MM.1S (cell line): ENCODE data around the gene OR4D1.

ENCODE experiments used
- DNase-seq: peaks from one replicate; pipeline ENCODE4 v3.0.0-alpha.2; 2015
- H2AFZ ChIP-seq: fragments of 300-600 bp; sonication (generic); 2 replicates; pipeline ENCODE4 v1.6.0; 2016; ENCODE audit warnings: antibody characterized with exemption, low read length
- H3F3A ChIP-seq: fragments of 300-600 bp; sonication (generic); 2 replicates; pipeline ENCODE4 v1.6.1; 2016; ENCODE audit warnings: mild to moderate bottlenecking, antibody characterized with exemption, low read length, moderate library complexity, mixed read lengths; ENCODE audit not compliant: insufficient read depth
- H3K27ac ChIP-seq: fragments of 300-600 bp; sonication (generic); 2 replicates; pipeline ENCODE4 v1.5.1; 2016; ENCODE audit warnings: mild to moderate bottlenecking, low read length
- H3K27me3 ChIP-seq: fragments of 300-600 bp; sonication (generic); replicated peaks from 2 replicates; pipeline ENCODE4 v1.6.0; 2016; ENCODE audit warnings: low read length; ENCODE audit not compliant: insufficient read depth
- H3K36me3 ChIP-seq: fragments of 300-600 bp; sonication (generic); replicated peaks from 2 replicates; pipeline ENCODE4 v1.6.1; 2016; ENCODE audit warnings: mild to moderate bottlenecking, low read length, mixed read lengths; ENCODE audit not compliant: insufficient read depth
- H3K4me1 ChIP-seq: fragments of 300-600 bp; sonication (generic); 2 replicates; pipeline ENCODE4 v1.6.1; 2016; ENCODE audit warnings: low read length, mixed read lengths
- H3K4me2 ChIP-seq: fragments of 300-600 bp; sonication (generic); 2 replicates; pipeline ENCODE4 v1.6.0; 2016; ENCODE audit warnings: low read depth, low read length
- H3K4me3 ChIP-seq: fragments of 300-600 bp; sonication (generic); 2 replicates; pipeline ENCODE4 v1.5.1; 2016; ENCODE audit warnings: low read length, mixed read lengths
- H3K79me2 ChIP-seq: fragments of 300-600 bp; sonication (generic); 2 replicates; pipeline ENCODE4 v1.6.1; 2016; ENCODE audit warnings: mixed run types, low read length, mixed read lengths
- H3K9ac ChIP-seq: fragments of 300-600 bp; sonication (generic); 2 replicates; pipeline ENCODE4 v1.6.1; 2016; ENCODE audit warnings: low read length, mixed read lengths
- H3K9me2 ChIP-seq: fragments of 300-600 bp; sonication (generic); replicated peaks from 2 replicates; pipeline ENCODE4 v1.6.1; 2016; ENCODE audit warnings: mild to moderate bottlenecking, low read length, mixed read lengths; ENCODE audit not compliant: insufficient read depth
- H3K9me3 ChIP-seq: fragments of 300-600 bp; sonication (generic); replicated peaks from 2 replicates; pipeline ENCODE4 v1.6.1; 2016; ENCODE audit warnings: mild to moderate bottlenecking, low read length, mixed read lengths; ENCODE audit not compliant: insufficient read depth
- H4K20me1 ChIP-seq: fragments of 300-600 bp; sonication (generic); 2 replicates; pipeline ENCODE4 v1.6.1; 2016; ENCODE audit warnings: mild to moderate bottlenecking, low read length, moderate library complexity, mixed read lengths; ENCODE audit not compliant: insufficient read depth
- EZH2 ChIP-seq: fragments of 300-600 bp; sonication (generic); optimal IDR thresholded peaks from 2 replicates; pipeline ENCODE3; 2017; ENCODE audit warnings: low read depth, mild to moderate bottlenecking, antibody characterized with exemption, low read length, mixed read lengths
- EZH2phosphoT487 ChIP-seq: fragments of 300-600 bp; sonication (generic); IDR thresholded peaks from 2 replicates; pipeline ENCODE4 v1.6.1; 2018; ENCODE audit warnings: antibody characterized with exemption, low read length
- TF ChIP-seq, protein P1 (sequence below): fragments of 300-600 bp; sonication (generic); IDR thresholded peaks from 2 replicates; pipeline ENCODE4 v1.5.1; 2016; ENCODE audit warnings: antibody characterized with exemption, low read length, mixed read lengths

Gene OR4D1

DNA sequence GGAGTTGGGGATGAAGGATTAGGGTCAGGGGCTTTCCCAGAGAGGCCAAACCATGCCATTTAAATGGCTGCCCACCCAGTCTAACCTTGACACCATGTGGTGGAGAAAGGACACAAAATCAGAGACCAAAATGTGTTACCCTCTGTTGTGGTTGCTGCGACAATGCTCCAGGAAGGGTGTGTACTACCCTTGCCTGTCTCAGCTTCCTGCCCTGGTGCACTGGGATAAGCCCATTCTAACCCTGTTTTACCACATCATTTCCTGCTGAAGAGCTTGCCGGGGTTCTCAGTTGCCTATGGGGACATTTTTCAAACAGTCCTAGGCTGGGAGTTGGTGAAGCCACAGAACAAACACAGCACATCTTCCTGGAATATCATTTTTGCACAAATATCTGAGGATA is 4.9 kb downstream of the OR4D1 start:
- Histone ChIP-seq H3K4me2 (peak overlapping the region; percentile 71), H4K20me1 (no peaks in the 10 kb centered on the region)

GRCh38 chr17:58153671-58154070 is 5.5 kb downstream of the OR4D1 start:
- no peak overlapping the region for H3K4me3 ChIP-seq
- peak overlapping the region; percentile 53; the same call in 1 of the 2 replicates for H3K27ac ChIP-seq
- peaks cover 19% of the 10 kb centered on the region for H3K4me1 ChIP-seq
- DNase-seq: no peak
- no peaks in the 10 kb centered on the region for H4K20me1 ChIP-seq
- no peaks in the 10 kb centered on the region for H3K36me3 ChIP-seq
- H3K9ac ChIP-seq: no peak overlapping the region
- no peaks in the 10 kb centered on the region for H3F3A ChIP-seq
- TF ChIP-seq EZH2 (no peak), EZH2phosphoT487 (no peak)
- TF ChIP-seq, protein P1, sequence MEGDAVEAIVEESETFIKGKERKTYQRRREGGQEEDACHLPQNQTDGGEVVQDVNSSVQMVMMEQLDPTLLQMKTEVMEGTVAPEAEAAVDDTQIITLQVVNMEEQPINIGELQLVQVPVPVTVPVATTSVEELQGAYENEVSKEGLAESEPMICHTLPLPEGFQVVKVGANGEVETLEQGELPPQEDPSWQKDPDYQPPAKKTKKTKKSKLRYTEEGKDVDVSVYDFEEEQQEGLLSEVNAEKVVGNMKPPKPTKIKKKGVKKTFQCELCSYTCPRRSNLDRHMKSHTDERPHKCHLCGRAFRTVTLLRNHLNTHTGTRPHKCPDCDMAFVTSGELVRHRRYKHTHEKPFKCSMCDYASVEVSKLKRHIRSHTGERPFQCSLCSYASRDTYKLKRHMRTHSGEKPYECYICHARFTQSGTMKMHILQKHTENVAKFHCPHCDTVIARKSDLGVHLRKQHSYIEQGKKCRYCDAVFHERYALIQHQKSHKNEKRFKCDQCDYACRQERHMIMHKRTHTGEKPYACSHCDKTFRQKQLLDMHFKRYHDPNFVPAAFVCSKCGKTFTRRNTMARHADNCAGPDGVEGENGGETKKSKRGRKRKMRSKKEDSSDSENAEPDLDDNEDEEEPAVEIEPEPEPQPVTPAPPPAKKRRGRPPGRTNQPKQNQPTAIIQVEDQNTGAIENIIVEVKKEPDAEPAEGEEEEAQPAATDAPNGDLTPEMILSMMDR: no peak
- H3K9me3 ChIP-seq: no peaks in the 10 kb centered on the region
- H3K27me3 ChIP-seq: no peaks in the 10 kb centered on the region
- H2AFZ ChIP-seq: no peak overlapping the region
- peak overlapping the region; percentile 71; the same call in 1 of the 2 replicates for H3K4me2 ChIP-seq
- no peaks in the 10 kb centered on the region for H3K79me2 ChIP-seq
- H3K9me2 ChIP-seq: no peaks in the 10 kb centered on the region

More for the DNA sequence above, 4.9 kb downstream of the OR4D1 start:
- Histone ChIP-seq H3K36me3 (no peaks in the 10 kb centered on the region), H3K9me2 (no peaks in the 10 kb centered on the region), H3K4me1 (peaks cover 19% of the 10 kb centered on the region), H3K9me3 (no peaks in the 10 kb centered on the region), H3F3A (no peaks in the 10 kb centered on the region), H3K27me3 (no peaks in the 10 kb centered on the region), H3K4me3 (peak overlapping the region; percentile 15; the same call in 1 of the 2 replicates), H2AFZ (peak overlapping the region; percentile 55), H3K27ac (peak overlapping the region; percentile 53; the same call in 1 of the 2 replicates), H3K9ac (no peak overlapping the region), H3K79me2 (no peaks in the 10 kb centered on the region)
- DNase-seq: peak; percentile 77
- TF ChIP-seq EZH2 (no peak), EZH2phosphoT487 (no peak)
- TF ChIP-seq, protein P1: no peak

- no peak for DNase-seq
- TF ChIP-seq, protein P1: no peak
- no peak for TF ChIP-seq EZH2phosphoT487
- TF ChIP-seq EZH2: no peak
- Histone ChIP-seq H3K36me3 (no peaks in the 10 kb centered on the region), H3K27me3 (no peaks in the 10 kb centered on the region), H3K9me2 (no peaks in the 10 kb centered on the region), H3K9ac (no peak overlapping the region), H3K79me2 (no peaks in the 10 kb centered on the region), H3F3A (no peaks in the 10 kb centered on the region), H2AFZ (no peak overlapping the region), H3K4me1 (peaks cover 19% of the 10 kb centered on the region), H3K9me3 (no peaks in the 10 kb centered on the region), H3K4me2 (no peak overlapping the region), H4K20me1 (no peaks in the 10 kb centered on the region), H3K27ac (no peak overlapping the region), H3K4me3 (no peak overlapping the region)
These were observed 8.9 kb downstream of the OR4D1 start for GRCh38 chr17:58156839-58157803.
